ENCODE results near the gene AP1G2.

Gene AP1G2

DNA sequence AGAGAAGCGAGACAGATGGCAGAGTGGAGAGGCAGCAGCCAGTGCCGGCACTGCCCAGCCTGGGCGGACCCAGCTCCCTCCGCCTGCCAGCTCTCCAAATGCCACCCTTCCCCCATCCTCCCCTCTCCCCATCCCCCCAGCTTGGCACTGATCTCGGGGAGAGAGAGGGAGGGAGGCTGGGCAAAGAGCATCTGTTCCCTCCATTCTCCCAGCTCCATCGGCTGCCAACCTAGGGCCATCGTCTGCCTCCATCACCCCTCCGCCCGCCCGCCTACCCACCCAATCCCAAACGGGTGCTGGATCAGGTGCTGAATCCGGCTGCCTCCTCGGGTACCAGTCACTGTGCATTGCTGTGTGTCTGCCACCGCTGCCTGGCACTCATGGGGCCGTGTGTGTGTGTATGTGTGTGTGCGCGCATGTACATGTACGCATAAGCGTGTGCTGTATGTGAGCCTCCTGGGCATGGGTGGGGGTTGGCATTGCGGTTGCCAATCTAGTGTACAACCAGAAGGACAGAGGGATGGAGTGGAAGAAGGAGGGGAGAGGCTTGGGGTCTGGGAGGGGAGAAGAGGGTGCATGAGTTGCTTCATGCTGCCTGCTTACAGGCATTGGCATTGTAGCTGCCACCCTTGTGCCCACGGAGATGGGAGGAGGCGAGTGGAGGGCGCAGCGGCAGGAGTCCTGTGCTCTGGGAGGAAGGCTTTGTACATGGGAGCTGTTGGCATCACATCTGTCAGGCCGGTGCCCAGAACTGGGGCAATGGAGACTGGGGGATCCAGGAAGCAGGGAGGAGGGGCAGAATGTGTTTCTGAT, 54.4 kb downstream of the AP1G2 start:
- no peak for DNase-seq

DNA sequence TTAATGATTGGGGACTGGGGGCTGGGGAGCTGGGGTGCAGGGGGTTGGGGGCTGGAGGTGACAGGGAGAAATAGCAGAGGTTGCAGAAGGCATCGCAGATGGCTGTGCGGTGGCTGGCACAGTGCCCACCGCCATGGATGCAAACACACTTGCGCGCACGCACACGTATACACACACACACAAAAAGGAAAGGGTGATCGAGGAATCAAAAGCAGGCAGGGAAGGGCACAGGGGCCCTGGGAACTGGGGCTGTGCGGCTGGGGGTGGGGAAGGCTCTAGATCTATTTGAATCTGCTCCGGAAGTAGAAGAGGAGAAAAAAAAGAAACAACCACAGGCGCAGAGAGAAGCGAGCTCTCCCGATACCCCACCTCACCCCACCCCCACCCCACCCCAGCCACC, 55.4 kb downstream of the AP1G2 start:
- DNase-seq = no peak
